ENCODE results near the gene CPEB4. TPM values are rescaled to one million over a fixed set of nuclear protein-coding genes. Genes with fewer than 3 reads are reported as not detected.
A peak's percentile ranks its signal among the peaks of the same experiment; 100 is the strongest.

The CPEB4 gene
- total RNA-seq: 9.1 and 14.1 TPM in 2 replicates

DNA sequence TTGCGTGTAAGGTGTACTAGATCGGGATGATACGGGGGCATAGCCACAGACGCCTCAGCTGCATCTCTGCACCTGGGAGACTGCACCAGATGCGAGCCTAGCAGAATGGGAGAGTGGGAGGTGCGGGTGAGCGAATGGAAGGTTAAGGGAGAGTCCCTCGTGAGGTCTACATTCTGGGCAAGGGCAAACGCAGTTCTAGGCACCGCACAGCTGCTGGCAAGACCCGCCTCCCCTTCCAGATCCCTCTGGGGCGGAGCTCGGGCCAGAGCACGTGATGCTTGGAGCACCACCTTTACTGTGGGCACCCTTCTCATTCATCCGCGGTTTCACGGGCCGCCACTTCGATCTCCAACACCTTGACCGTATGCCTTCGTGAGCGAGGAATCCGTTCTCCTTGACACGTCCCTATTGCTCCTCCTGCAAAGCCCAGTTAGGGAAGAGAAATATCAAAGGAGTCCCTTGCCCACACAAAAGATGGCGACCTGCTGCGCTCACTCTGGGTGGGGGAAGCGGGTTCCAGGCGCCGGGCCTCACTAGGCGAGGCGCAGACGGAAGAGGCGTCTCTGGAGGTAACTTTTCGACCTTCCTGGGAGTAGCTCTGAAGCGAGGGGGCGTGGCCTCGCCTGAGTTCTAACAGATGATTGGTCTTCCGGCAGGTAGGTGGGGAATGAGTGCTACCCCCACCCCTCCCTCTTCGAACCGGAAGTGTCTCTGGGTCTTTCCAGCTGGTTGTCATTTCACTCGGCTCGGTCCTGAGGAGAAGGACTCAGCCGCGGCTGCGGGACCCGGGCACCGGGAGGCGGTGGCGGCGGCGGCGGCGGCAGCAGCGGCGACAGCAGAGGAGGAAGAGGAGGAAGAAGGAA, at the start of gene CPEB4:
Gene CPEB4, plus strand, starts transcription at position 740 of the 863 bp plus-strand sequence. CDS start 1,385 bp downstream, outside the sequence.
- peaks cover 14% of the 10 kb centered on the region for H3K9me3 Mint-ChIP-seq
- peak; percentile 96 for DNase-seq (ENCODE audit: low spot score)
- H3K27ac Mint-ChIP-seq: peak within 1 kb of the TSS; percentile 98
- H3K27me3 Mint-ChIP-seq (ENCODE audit: insufficient read depth): no peaks in the 10 kb centered on the region
- intact Hi-C loops (cut with micrococcal nuclease): loop anchor here (1.0 to 10.0 kb wide), 10 partner anchors 30 to 1881 kb away; partner anchors contain the start of genes BNIP1, BOD1, CREBRF and DUSP1
- peaks cover 8% of the 10 kb centered on the region for H3K36me3 Mint-ChIP-seq (ENCODE audit: low read depth)
- H3K4me1 Mint-ChIP-seq (ENCODE audit: low read depth): peaks cover 79% of the 10 kb centered on the region
- H3K4me3 Mint-ChIP-seq: peak within 1 kb of the TSS; percentile 91

DNA sequence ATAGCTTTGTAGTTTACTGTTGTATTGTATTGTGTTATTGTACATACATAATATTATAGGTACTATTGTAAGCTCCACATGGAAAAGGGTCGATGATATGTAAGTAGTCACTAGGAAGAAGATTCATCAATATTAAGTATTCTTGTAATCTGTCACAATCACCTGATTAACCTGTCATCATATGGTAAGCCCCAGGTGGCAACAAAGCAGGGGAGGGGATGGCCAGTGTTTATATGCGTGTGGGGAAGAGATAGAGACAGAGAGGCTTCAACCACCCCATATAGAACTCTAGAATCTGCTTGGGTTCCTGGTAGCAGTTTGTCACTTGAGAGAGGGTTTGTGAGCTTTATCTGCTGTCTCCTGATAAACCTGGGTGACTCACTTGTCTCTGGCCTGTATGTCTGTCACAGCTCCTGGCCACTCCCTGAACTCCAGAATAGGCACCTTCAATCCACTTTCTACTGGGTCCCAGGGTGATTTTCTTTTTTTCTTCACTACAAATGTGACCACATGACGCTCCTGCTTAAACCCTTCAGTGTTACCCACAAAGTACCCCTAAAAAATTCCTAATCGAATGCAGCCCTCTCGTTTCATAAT, 48.9 kb upstream of the CPEB4 start:
- Mint-ChIP-seq H3K9me3 (no peaks in the 10 kb centered on the region), H3K4me1 (ENCODE audit: low read depth) (no peaks in the 10 kb centered on the region), H3K27me3 (ENCODE audit: insufficient read depth) (no peaks in the 10 kb centered on the region), H3K36me3 (ENCODE audit: low read depth) (no peaks in the 10 kb centered on the region), H3K27ac (no peak overlapping the region), H3K4me3 (no peak overlapping the region)
- intact Hi-C loops (cut with micrococcal nuclease): no loop called here
- no peak for DNase-seq (ENCODE audit: low spot score)

DNA sequence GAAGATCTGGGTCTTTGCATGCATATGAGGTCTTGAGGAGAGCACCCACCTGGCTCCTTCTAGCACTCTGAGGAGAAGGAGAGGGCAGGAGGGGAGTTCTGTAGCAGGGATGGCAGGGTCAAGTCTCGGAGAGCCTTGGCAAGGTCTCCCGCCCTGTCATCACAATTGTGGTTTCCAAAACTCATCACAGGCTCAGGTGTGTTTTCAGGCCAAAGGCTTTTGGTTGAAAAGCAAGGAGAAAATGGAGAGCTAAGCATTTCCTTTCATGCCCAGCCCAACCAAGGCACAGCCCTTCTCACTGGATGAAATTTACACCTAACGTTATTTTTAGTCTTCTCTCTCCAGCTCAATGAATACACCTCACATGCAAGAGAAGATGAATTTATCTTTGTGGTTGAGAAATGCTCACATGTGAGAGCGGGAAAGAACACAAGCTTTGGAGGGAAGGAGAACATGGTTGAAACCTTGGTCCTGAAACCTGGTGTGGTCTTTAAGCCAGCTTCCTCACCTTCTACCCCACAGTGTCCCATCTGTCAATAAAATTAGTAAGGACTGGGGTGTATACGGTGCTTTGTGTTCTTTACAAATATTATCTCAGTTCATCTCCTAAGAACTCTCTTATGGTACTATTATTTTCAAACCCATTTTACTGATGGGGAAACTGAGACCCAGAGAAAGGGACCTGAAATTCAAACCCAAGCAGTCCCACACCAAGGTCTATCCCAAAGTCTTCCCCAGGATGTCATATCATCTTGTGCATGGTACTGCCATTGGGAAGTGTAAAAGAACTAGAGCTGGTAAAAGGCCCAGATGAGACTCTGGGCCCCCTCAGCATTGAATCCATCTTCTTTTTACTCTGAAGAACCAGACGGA, 47.8 kb upstream of the CPEB4 start:
- Mint-ChIP-seq H3K4me1 (ENCODE audit: low read depth) (no peaks in the 10 kb centered on the region), H3K27me3 (ENCODE audit: insufficient read depth) (no peaks in the 10 kb centered on the region), H3K27ac (no peak overlapping the region), H3K9me3 (no peaks in the 10 kb centered on the region), H3K36me3 (ENCODE audit: low read depth) (no peaks in the 10 kb centered on the region), H3K4me3 (no peak overlapping the region)
- no peak for DNase-seq (ENCODE audit: low spot score)
- intact Hi-C loops (cut with micrococcal nuclease): no loop called here

DNA sequence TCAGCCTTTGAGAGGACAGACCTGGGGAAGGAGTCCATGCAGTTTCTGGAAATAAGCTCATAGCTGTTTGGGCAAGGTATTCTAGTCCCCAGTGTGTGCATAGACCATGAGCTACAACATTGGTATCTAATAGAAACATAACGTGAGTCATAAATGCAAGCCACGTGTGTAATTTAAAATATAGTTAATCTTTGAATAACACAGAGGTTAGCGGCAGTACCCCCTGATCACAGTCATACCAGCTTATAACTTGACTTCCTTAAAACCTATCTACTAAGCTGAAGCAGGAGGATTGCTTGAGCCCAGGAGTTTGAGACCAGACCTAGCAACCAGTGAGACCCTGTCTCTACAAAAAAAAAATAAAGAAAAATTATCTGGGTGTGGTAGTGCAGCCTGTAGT, 46.4 kb upstream of the CPEB4 start:
- Mint-ChIP-seq H3K4me1 (ENCODE audit: low read depth) (no peaks in the 10 kb centered on the region), H3K36me3 (ENCODE audit: low read depth) (no peaks in the 10 kb centered on the region), H3K27ac (no peak overlapping the region), H3K27me3 (ENCODE audit: insufficient read depth) (no peaks in the 10 kb centered on the region), H3K4me3 (no peak overlapping the region), H3K9me3 (no peaks in the 10 kb centered on the region)
- intact Hi-C loops (cut with micrococcal nuclease): no loop called here
- DNase-seq (ENCODE audit: low spot score): no peak

DNA sequence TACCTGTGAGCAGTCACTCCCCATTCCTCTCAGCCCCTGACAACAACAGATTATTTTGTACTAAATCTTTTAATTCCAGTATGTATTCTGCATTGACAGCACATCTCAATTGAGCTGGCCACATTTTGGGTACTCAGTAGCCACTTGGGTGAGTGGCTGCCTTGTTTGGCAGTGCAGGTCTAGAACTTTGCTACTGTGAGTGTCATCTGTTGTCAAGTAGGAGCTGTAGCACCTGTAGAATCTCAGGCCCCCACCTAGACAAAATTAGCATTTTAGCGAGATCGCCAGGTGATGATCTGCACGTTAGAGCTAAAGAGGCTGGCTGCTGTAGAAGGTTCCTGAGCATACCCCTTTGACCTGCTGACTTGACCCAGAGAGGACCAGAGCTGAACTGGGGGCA, 44.4 kb upstream of the CPEB4 start:
- Mint-ChIP-seq H3K27ac (no peak overlapping the region), H3K4me3 (no peak overlapping the region), H3K4me1 (ENCODE audit: low read depth) (no peaks in the 10 kb centered on the region), H3K9me3 (peaks cover 6% of the 10 kb centered on the region), H3K27me3 (ENCODE audit: insufficient read depth) (peaks cover 3% of the 10 kb centered on the region), H3K36me3 (ENCODE audit: low read depth) (no peaks in the 10 kb centered on the region)
- intact Hi-C loops (cut with micrococcal nuclease): no loop called here
- no peak for DNase-seq (ENCODE audit: low spot score)

DNA sequence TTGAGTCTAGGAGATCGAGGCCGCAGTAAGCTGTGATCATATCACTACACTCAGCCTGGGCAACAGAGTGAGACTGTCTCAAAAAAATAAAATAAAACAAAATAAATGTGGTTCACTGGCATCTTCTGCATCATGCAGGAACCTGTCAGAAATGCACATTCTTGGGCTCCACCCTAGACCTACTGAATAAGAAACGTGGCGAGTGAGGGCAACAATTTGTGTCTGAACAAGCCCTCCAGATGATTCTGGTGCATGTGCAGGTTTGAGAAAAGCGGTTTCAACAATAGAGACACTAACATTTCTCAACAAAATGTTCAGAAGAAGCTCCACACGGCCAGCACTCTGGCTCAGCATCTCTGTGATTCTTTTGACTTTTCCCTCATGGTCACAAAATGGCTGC, 42.8 kb upstream of the CPEB4 start:
- intact Hi-C loops (cut with micrococcal nuclease): no loop called here
- no peak for DNase-seq (ENCODE audit: low spot score)
- H3K27ac Mint-ChIP-seq: no peak overlapping the region
- peaks cover 13% of the 10 kb centered on the region for H3K9me3 Mint-ChIP-seq
- H3K4me3 Mint-ChIP-seq: no peak overlapping the region
- no peaks in the 10 kb centered on the region for H3K36me3 Mint-ChIP-seq (ENCODE audit: low read depth)
- H3K4me1 Mint-ChIP-seq (ENCODE audit: low read depth): no peaks in the 10 kb centered on the region
- peaks cover 6% of the 10 kb centered on the region for H3K27me3 Mint-ChIP-seq (ENCODE audit: insufficient read depth)

DNA sequence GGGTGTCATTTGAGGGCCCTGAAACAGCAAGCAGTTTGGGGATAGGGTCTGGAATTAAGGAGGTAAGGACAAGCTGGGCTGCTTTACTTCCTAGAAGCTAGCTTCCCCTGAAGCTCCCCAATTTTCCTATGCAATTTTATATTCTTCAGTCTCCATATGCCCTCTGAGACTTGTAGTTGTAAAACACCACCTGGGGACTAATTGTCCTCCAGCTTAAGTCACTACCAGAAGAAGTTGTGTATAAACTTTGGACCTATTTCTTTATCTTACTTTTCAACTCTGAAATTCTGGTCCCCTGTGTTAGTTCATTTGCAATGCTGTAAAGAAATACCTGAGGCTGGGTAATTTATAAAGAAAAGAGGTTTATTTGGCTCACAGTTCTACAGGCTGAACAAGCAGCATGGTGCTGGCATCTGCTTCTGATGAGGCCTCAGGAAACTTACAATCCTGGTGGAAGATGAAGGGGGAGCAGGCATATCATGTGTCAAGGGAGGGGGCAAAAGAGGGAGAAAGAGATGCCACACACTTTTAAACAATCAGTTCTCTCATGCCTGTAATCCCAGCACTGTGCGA, 41.1 kb upstream of the CPEB4 start:
- H3K4me1 Mint-ChIP-seq (ENCODE audit: low read depth): no peaks in the 10 kb centered on the region
- no peak overlapping the region for H3K4me3 Mint-ChIP-seq
- no peak overlapping the region for H3K27ac Mint-ChIP-seq
- DNase-seq (ENCODE audit: low spot score): no peak
- no peaks in the 10 kb centered on the region for H3K36me3 Mint-ChIP-seq (ENCODE audit: low read depth)
- intact Hi-C loops (cut with micrococcal nuclease): no loop called here
- peaks cover 13% of the 10 kb centered on the region for H3K9me3 Mint-ChIP-seq
- H3K27me3 Mint-ChIP-seq (ENCODE audit: insufficient read depth): peaks cover 9% of the 10 kb centered on the region

DNA sequence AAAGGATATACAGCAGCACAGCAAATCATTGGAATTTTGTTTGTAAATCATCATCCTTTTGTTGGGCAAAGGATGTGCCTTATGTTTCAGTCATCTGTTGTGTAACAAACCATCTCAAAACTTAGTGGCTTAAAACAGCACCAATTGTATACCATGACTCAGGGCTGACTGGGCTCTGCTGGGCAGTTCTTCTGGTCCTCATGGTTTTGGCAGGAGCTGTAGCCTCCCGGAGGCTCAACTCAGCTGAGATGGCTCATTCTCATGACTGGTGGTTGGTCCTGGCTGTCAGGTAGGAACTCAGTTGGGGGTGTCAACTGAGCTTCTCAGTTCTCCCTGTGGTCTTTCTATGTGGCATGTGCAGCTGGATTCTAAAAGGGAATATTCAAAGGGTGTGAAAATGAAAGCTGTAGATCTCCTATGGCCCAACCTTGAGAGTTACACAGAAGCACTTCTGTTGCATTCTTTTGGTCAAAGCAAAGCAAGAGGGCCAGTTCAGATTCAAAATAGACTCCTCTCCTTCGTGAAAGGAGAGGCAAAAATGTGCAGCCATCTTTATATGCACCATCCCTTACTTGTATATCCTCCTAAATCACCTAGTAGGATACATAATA, 39.1 kb upstream of the CPEB4 start:
- no peaks in the 10 kb centered on the region for H3K4me1 Mint-ChIP-seq (ENCODE audit: low read depth)
- no peaks in the 10 kb centered on the region for H3K36me3 Mint-ChIP-seq (ENCODE audit: low read depth)
- intact Hi-C loops (cut with micrococcal nuclease): no loop called here
- H3K9me3 Mint-ChIP-seq: peaks cover 13% of the 10 kb centered on the region
- DNase-seq (ENCODE audit: low spot score): no peak
- H3K27ac Mint-ChIP-seq: no peak overlapping the region
- peaks cover 9% of the 10 kb centered on the region for H3K27me3 Mint-ChIP-seq (ENCODE audit: insufficient read depth)
- H3K4me3 Mint-ChIP-seq: no peak overlapping the region

DNA sequence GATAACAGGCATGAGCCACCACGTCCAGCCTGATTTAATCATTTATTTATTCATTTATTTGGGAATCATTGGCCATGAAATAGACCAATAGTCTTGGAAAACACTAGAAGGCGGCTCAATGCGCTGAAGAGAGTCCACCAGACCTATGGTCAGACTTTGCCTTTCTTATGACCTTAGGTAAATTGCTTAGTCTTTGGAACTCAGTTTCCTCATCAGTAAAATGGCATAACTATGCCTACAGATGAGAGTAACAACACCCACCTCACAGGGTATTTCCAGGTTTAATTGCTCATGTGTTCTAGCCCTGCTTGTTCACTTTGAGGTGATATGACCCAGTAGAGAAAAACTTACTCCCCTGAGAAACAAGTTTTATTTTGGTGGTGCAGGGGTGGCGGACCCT, 38.2 kb upstream of the CPEB4 start:
- DNase-seq (ENCODE audit: low spot score): no peak
- H3K27me3 Mint-ChIP-seq (ENCODE audit: insufficient read depth): peaks cover 10% of the 10 kb centered on the region
- no peaks in the 10 kb centered on the region for H3K36me3 Mint-ChIP-seq (ENCODE audit: low read depth)
- H3K4me3 Mint-ChIP-seq: no peak overlapping the region
- no peak overlapping the region for H3K27ac Mint-ChIP-seq
- peaks cover 13% of the 10 kb centered on the region for H3K9me3 Mint-ChIP-seq
- no peaks in the 10 kb centered on the region for H3K4me1 Mint-ChIP-seq (ENCODE audit: low read depth)
- intact Hi-C loops (cut with micrococcal nuclease): no loop called here

DNA sequence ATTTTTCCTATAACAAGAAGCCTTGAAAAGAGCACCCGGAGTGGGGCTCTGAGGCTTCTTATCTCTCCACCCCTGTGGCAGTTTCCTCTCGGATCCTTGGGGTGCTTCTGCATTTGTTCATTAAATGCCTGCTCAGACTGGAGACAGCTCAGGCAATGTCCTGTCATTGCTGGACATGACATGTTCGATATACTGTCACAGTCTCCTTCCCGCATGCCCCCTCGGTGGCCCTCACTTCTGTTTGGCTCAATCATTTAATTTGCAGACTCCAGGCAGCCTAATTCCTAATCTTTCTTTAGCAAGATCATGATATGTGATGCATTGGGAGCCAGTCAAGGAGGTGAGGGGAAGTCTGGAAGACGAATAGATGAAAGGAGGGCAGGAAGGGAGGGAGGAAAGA, 37.5 kb upstream of the CPEB4 start:
- Mint-ChIP-seq H3K27ac (no peak overlapping the region), H3K4me3 (no peak overlapping the region), H3K36me3 (ENCODE audit: low read depth) (no peaks in the 10 kb centered on the region), H3K27me3 (ENCODE audit: insufficient read depth) (peaks cover 10% of the 10 kb centered on the region), H3K4me1 (ENCODE audit: low read depth) (no peaks in the 10 kb centered on the region), H3K9me3 (peaks cover 13% of the 10 kb centered on the region)
- no peak for DNase-seq (ENCODE audit: low spot score)
- intact Hi-C loops (cut with micrococcal nuclease): no loop called here

DNA sequence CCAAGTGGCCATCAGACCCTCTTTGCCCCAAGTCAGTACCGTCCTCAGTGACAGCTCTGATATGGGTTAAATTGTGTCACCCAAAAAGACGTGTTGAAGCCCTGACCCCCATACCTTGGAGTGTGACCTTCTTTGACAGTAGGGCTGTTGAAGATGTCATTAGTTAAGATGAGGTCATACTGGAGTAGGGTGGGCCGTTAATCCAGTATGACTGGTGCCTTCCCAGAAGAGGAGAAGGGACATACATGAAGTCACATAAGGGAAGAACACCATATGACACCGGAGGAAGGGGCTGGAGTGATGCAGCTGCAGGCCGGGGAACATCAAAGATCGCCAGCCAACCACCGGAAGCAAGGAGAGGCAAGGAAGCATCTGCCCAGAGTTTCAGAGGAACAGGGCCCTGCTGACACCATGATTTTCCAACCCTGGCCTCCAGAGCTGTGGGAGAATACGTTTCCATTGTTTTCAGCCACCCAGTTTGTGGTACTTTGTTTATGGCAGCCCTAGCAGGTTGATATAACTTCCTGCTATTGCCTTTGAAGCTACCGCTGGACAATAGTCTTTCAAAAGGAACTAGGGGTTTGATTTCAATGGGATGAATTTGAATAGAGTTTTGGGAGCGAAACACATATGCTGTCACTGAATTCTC, 36.4 kb upstream of the CPEB4 start:
- DNase-seq (ENCODE audit: low spot score): no peak
- Mint-ChIP-seq H3K9me3 (peaks cover 13% of the 10 kb centered on the region), H3K27ac (no peak overlapping the region), H3K27me3 (ENCODE audit: insufficient read depth) (peaks cover 10% of the 10 kb centered on the region), H3K36me3 (ENCODE audit: low read depth) (no peaks in the 10 kb centered on the region), H3K4me3 (no peak overlapping the region), H3K4me1 (ENCODE audit: low read depth) (no peaks in the 10 kb centered on the region)
- intact Hi-C loops (cut with micrococcal nuclease): no loop called here

DNA sequence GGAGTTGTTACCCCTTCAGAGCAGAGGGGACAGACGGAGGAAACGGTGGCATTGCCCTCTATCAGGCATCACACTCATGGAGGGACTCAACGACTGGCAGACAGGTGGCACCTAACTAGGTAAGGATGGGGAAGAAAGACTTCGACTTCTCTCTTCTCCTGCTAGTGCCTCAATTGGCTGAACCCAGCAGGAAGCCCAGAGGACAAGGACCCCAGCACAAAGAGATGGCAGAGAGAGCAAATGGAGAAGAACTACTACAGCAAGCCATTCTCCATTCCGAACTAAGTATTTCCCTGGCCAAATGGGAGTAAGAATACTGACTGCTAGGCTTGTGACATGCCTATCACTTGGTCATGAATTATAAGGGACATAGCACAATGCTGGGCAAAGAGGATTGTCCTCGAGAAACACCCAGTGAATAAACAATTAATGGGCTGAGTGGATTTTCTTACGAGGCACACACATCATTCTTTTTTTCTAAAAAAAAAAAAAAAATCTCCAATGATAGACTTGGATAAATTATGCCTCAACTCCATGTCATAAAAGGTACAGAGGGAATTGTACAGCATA, 35.3 kb upstream of the CPEB4 start:
- intact Hi-C loops (cut with micrococcal nuclease): no loop called here
- no peaks in the 10 kb centered on the region for H3K36me3 Mint-ChIP-seq (ENCODE audit: low read depth)
- no peak overlapping the region for H3K4me3 Mint-ChIP-seq

More for the DNA sequence above, 35.3 kb upstream of the CPEB4 start:
- peaks cover 10% of the 10 kb centered on the region for H3K9me3 Mint-ChIP-seq
- H3K27ac Mint-ChIP-seq: no peak overlapping the region
- no peaks in the 10 kb centered on the region for H3K4me1 Mint-ChIP-seq (ENCODE audit: low read depth)
- peaks cover 10% of the 10 kb centered on the region for H3K27me3 Mint-ChIP-seq (ENCODE audit: insufficient read depth)
- no peak for DNase-seq (ENCODE audit: low spot score)

All from activated T-helper 1 cell treated with anti-CD3 and anti-CD28 coated beads, Interleukin-12 subunit alpha, Interleukin-12 subunit beta, Interleukin-2, Interleukin-4 antibody, amounts not matched to agents 30 ng/mL and 10 ng/mL and 1 ng/mL, durations not matched to agents 14 hours and 24 hours and 36 hours (primary cell).